GM19193 (cell line): ENCODE measurements around the gene NOTO.
A peak's percentile ranks its signal among the peaks of the same experiment; 100 is the strongest.

Source experiments
- POLR2A ChIP-seq: IDR thresholded peaks from 4 replicates; pipeline ENCODE4 v1.6.1; 2011; ENCODE audit not compliant: insufficient read depth, insufficient read length; ENCODE audit errors: extremely low read depth

NOTO gene

DNA sequence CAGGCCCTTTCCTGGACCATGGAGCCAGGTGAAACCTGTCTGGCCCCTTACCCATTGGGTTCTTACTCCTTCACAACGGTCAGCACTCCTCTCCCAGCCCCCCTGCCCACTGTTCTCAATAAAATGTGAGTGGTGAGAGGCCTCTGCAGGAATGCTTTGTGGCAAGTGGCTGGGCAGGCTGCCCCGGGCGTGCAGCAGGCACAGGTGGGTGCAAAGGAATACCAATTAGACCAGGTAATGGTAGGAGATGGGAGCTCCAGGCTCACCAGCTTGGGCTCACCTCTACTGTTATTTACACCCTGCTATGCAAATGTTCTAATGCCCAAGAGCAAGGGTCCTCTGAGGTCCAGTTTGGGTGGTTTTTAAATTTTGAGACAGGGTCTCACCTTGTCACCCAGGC is 24.7 kb downstream of the NOTO start:
- TF ChIP-seq POLR2A = no peak

- no peak for TF ChIP-seq POLR2A
These were observed 26.3 kb downstream of the NOTO start for GRCh38 chr2:73228631-73229030.

GRCh38 chr2:73232403-73233153 is 30.2 kb downstream of the NOTO start:
- TF ChIP-seq POLR2A = no peak

DNA sequence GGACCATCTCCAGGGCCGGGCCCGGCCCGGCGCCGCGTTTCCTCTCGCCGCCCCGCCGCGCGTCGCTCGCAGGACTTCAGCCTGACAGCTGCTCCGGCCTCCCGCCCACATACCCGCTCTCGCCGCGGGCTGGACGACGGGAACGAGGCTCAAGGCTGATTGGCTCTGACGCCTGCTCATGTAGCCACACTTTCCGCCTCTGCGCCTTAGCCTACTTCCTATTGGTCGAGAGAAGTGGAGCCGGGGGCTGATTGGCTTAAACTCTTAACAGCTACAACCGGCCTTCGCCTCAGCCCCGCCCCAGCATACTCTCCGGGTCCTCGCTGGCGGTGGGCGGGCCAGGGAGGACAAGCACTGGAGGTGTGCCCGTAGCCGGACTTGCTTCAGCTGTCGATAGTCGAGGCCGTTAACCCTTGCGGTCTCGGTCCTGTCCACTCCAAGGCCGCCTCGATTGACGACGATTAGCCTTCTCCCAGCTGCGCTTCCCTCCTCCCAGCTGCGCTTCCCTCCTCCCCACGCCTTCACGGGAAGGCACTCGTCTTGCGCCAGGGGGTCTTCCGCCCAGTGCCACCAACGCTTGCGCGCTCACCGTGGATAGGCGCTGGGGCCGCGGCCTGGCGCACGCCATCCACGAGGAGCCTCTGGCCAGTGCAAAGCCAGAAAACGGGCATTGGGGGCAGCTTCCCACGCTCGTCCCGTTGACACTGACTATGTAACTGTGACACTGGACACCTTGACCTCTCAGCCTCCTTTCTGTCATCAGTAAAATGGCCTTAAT is 31.0 kb downstream of the NOTO start, which contains the start of gene PRADC1:
Gene PRADC1, minus strand, starts transcription at position 86 of the 778 bp plus-strand sequence. Its CDS starts 79 bp downstream, at position 7.
- peak; percentile 37 for TF ChIP-seq POLR2A

GRCh38 chr2:73233932-73234832 is 31.8 kb downstream of the NOTO start, which contains the start of gene CCT7:
Gene CCT7, plus strand, starts transcription at chr2:73234308. Its CDS starts 71 bp downstream, at chr2:73234379.
- TF ChIP-seq POLR2A = peak; percentile 98

DNA sequence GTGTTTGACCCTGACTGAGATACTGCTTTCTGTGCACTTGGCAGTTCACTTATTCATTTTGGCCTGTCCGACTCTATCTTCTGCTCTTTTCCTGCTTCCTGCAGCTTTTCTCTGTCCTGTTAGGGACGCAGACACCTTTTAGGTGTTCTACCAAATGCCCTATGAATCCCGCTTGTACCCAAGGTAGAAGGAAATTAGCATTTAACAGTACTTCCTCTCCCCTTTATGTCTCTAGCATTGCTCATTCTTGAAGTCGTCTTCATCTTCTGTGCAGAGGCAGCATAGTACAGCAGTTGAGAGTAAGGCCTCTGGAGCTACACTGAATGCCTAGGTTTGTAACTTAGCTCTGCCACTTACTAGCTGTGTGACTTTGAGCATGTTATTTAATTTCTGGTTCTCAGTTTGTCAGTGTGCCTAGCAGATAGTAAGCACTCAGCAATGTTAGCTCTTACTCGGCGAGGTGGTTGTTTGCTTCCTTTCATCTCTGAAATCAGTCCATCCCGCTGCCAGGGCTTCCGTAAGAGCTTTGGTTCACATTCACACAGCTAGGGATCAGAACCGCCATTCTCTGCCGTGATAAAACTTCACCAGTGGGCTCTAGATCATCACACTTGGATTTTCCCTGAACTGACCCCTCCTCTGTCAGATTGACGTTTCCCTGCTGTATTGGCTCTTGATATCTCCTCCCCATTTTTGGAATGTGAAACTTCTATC is 33.1 kb downstream of the NOTO start:
- no peak for TF ChIP-seq POLR2A

- no peak for TF ChIP-seq POLR2A
These were observed 34.8 kb downstream of the NOTO start for GRCh38 chr2:73237168-73237567.

- TF ChIP-seq POLR2A = no peak
These were observed 35.8 kb downstream of the NOTO start for GRCh38 chr2:73238149-73238548.

GRCh38 chr2:73238976-73239375 is 36.6 kb downstream of the NOTO start:
- TF ChIP-seq POLR2A = no peak

DNA sequence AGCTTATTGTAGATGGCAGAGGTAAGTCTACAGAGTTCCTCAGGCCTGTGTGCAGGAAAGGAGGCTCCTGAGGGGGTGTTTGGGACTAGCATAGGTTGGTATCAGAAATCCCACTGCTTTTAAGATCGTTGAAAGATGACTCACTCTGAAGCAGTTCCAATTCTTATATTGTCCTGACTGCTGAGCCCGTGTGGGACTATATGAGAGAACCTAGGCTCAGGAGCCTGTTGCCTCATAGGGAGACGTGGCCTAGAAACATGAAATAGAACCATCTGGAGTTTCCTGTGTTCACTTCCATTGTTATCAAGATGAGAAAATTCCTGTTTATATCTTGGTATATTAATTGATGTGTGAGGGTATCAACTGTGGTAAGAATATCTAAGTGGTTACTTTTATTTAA is 37.4 kb downstream of the NOTO start:
- TF ChIP-seq POLR2A = no peak

DNA sequence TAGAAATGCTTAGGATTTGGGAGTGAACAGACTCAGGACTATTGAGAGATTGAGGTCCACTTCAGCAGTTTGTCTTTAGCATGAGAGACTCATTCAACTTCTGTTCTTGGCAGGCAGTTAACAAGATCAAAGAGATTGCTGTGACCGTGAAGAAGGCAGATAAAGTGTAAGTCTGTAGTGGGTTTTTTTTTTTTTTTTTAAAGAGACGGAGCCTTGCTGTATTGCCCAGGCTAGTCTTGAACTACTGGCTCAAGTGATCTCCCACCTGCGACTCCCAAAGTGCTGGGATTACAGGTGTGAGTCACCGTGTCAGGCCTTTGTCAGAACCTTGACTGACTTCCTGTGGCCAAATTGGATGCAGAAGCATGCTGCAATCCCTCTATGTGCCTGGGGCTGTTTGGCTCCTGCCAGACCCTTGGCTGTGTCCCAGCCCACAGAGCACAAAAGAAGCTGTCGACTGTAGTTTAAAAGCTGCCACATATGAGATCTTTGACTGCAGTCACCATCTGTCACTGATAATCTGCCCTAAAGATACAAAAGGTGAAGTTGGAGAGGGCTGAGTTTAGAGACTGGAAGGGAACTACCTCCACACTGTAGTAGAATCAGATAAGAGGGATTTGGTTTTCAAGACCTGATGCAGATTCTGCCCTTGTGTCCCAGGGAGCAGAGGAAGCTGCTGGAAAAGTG is 41.7 kb downstream of the NOTO start:
- TF ChIP-seq POLR2A = no peak

DNA sequence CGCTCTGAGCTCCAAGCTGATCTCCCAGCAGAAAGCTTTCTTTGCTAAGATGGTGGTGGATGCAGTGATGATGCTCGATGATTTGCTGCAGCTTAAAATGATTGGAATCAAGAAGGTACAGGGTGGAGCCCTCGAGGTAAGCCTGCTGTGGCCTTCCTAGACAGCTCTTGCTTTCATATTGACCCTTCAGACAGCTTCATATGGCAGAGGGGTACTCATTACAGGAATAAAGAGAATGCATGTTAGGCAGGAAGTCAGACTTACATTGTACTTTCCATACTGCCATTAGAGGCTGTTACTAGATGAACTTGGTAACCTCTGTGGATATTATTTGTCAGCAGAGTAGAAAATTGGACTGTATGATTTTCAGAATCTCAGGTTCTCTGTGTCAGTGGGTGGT is 42.2 kb downstream of the NOTO start:
- no peak for TF ChIP-seq POLR2A

GRCh38 chr2:73246850-73247249 is 44.5 kb downstream of the NOTO start:
- TF ChIP-seq POLR2A = no peak

GRCh38 chr2:73249636-73250035 is 47.3 kb downstream of the NOTO start:
- no peak for TF ChIP-seq POLR2A
